Putamen (tissue), 1 donor: Measurements from ENCODE around the gene METTL1.
"Not testable (repeated sequence)": the region's sequence is repeated elsewhere in the genome, so short reads cannot be mapped to it uniquely, and the experiment has no call there.

Source experiments
- DNase-seq: peaks from one replicate; pipeline ENCODE4 v3.0.0-alpha.2; 2016; ENCODE audit warnings: low spot score

METTL1 gene

DNA sequence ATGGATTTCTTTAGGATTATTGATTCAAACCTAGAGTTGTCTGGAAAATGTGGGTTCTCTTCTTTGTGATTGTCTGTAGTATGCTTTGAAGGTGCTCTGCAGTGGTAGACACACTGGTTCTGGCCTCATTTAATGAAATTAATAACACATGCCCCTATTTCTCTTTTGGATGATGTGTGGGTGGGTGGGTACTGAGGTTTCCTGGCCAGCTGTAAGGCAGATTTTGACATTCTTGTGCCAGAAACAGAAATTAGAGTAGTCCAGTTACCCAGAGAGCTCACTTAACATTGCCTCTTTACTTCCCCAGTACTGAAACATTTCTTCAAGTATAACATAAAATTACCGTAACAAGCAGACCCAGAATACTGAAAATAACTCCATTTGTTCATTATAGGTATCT, 25.1 kb upstream of the METTL1 start:
- DNase-seq: no peak

DNA sequence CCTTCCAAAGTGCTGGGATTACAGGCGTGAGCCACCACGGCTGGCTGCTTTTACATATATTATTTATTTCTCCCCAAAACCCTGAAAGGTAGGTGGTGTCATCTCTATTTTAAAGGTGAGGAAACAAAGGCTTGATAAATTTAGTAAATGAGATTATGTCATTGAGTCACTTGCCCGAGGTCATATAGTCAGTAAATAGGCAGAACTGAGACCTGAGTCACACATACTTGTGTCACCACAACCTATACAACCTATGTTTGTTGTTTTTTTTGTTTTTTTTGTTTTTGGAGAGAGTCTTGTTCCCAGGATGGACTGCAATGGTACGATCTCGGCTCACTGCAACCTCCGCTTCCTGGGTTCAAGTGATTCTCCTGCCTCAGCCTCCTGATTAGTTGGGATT, 23.4 kb upstream of the METTL1 start:
- DNase-seq: no peak

DNA sequence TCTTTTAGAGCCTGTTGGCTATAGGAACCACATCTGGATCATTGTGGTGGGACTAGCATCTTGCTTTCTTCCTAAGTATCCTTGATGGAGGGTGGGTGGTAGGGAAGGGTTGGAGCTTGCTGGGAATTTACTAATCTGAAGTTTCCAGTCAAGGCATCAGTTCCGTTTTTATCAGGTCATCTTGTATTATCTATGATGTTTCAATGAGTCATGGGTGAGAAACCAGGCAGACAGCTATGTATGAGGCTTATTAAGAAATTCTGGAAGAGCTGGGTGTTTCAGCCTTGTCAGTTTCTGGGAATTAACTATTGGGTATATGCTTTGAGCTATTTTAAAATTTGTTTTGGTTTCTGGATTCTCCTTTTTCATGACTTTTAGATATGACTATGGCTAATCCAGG, 22.0 kb upstream of the METTL1 start:
- DNase-seq: no peak

DNA sequence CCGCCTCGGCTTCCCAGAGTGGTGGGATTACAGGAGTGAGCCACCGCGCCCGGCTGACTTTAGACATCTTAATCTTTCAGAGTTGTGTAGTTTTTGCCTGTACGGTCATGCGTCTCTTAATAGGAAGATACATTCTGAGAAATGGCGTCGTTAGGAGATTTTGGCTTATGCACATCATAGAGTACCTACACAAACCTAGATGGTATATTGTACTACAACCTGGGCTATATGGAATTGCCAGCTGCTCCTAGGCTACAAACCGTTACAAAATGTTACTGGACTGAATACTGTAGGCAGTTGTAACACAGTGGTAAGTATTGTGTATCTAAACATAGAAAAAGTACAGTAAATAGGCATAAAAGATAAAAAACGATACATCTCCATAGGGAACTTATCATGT, 12.0 kb upstream of the METTL1 start:
- no peak for DNase-seq

DNA sequence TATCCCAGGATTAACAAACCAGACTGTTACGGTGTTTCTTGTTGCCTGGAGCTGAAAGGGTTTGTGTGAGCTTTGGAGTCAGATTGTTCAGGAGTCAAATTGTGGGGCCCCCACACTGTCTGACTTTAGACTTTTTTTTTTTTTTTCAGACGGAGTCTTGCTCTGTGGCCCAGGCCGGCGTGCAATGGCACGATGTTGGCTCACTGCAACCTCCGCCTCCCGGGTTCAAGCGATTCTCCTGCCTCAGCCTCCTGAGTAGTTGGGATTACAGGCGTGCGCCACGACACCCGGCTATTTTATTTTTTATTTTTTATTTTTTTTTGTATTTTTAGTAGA, 11.5 kb upstream of the METTL1 start:
- no peak for DNase-seq

DNA sequence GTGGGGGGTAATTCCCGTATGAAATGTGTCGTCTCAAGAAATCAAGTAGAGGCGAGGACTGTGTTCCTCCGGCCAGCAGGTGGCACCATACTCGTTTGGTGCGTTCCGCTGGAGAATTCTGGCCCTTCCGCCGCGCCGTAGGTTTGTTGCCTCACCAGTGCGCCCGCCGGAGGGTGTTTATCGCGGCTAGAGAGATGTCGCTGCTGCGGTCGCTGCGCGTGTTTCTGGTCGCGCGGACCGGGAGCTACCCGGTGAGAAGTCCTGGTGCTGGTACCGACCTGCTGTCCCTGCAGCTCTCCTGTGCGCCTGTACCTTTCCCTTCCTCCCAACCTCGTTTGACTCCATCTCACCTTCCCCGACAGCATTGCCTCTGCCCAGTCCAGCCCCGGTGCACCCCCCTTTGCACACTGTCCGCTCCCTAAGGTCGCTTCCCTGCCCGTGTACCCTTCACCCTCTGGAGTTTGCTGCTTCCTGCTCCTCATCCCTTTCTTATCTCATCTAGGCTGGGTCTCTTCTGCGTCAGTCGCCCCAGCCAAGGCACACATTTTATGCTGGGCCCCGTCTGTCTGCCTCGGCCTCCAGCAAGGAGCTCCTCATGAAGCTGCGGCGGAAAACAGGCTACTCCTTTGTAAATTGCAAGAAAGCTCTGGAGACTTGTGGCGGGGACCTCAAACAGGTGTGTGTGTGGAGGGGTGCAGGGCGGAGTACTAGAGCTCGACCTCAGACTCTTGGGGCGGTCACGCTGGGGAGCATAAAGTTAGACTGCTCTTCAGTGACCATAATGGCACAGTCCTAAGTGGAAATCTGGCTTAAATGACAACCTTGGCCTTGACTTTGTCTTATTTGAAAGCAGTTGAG, 10.9 kb upstream of the METTL1 start, which contains the start of gene TSFM:
TSS of gene TSFM (plus strand) at position 180 of the 858 bp plus-strand sequence. CDS start at position 195, 15 bp downstream.
- DNase-seq: peak; percentile 93

DNA sequence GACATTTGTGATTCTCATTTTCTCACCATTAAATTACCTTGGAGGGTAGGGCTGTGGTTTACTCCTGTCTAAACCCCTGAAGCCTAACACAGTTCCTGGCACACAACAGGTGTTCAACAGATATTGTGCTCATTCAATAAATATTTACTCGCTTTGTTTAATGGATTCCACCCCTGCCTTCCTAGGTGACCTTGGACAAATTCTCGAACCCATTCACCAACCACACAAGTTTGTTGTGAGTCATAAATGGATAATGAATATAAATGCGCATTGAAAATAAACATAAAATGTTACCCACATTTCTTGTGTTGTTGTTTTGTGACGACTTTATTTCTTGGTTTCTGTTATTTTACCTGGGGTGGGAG, 10.3 kb upstream of the METTL1 start:
- DNase-seq: no peak

DNA sequence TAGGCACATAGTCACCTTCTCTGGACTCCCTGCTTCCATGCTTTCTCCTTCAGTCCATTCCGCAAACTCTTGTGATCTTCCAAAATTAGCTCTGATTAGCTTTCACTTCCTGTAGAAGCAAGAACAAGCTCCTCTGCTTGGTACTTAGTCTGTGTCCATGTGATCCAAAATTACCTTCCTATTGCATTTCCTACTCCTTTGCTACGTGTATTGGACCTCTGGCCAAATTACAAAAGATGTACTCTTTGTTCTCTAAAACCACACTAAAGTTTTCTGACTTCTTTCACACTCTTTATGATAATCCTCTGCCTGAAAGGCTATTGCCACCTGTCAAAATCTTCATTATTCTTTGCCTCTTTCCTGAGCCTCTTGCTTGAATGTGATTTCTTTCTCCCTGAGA, 9.9 kb upstream of the METTL1 start:
- DNase-seq: no peak

DNA sequence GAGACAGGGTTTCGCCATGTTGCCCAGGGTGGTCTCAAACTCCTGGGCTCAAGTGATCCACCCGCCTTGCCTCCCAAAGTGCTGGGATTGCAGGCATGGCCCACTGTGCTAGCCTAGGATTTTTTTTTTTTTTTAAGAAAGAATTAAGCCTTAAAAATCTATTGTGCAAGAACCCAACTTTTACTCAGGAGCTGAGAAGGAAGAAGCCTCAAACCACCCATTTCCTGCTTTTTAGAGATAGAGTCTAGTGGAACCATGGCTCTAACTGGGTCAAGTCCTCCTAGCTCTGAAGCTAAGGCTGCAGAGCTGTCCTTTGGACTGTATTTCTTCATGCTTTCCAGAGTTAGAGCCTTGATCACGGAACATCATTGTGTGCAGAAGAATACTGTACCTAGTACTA, 9.3 kb upstream of the METTL1 start:
- DNase-seq: no peak

DNA sequence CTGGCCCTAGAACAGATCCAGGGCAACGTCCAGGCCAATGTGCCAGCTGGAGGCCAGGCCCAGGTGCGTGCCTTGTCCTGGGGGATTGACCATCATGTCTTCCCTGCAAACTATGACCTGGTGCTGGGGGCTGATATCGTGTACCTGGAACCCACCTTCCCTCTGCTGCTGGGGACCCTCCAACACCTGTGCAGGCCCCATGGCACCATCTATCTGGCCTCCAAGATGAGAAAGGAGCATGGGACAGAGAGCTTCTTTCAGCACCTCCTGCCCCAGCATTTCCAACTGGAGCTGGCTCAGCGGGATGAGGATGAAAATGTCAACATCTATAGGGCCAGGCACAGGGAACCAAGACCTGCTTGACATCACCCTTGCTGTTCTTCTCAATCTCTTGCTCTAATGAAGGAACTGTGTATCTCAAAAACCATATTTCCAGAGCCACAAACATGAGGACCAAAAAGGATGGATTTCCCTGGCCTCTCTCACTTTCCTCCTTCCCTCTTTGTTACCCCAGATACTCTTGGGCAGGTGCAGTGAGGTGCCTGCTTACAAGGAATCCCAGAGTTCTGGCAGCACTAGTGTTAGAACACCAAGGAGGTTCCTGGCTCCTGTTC, 8.5 kb upstream of the METTL1 start:
- no peak for DNase-seq

DNA sequence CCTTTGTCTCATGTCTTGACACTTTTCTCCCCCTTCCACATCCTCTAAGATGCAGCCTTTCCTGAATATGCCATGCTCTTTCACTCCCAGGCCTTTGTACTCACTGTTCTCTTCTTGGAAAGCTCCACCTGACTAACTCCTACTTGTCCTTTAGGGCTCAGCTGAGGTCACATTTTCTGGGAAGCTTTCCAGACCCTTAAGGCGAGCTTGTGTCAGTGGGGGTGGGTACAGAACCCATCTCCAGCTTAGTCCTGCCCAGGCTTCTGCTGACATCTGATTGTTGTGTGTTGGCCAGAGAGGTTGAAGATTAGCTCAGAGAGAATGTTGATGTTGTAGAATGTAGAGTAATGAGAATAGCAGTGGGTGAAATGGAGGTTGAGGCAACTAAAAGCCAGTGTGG, 7.8 kb upstream of the METTL1 start:
- DNase-seq: no peak

DNA sequence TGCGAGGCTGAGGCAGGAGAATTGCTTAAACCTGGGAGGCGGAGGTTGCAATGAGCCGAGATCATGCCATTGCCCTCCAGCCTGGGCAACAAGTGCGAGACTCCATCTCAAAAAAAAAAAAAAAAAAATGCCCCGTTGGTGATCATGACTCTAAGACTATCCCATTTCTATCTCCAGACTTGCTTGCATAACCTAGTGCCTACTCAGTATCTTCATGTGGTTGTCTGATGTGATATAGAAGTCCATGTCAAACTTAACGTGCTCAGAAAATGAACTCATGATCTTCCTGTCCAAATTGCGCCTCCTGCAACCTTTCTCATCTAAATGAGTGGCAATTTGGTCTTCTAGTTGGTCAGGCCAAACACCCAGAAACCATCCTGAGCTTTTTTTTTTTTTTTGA, 6.0 kb upstream of the METTL1 start:
- no peak for DNase-seq

DNA sequence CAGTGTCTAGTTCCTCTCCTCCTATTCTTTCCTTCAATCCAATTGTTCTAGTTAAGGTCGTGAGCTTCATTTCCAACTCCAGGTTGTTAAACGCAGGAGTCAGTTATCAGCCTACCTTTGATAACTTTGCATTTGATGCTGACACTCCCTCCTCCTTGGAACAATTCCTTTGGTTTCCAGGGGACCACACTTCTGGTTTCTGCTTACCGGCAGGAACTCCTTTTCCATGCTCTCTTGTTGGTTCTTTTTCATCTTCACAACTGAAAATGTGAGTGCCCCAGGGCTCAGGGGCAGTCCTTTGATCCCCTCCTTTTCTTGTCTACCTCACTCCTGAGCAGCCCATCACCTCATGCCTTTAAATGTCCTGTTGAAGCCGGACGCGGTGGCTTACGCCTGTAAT, 5.5 kb upstream of the METTL1 start:
- DNase-seq: no peak

DNA sequence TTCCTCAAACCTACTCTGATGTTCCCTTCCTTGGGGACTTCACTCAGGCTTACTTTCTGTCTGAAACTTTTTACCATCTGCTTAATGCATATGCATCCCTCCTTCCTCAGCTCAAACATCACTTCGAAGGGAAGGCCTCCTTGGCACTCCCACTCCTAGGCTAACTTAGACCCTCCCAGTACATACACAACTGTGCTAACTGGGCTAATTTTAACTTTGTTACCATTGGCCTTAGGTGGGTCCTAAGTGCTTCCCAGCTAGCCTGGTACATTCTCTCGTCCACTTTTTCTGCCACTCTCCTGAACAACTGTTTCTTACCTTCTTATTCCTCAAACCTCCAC, 4.3 kb upstream of the METTL1 start:
- DNase-seq: no peak

DNA sequence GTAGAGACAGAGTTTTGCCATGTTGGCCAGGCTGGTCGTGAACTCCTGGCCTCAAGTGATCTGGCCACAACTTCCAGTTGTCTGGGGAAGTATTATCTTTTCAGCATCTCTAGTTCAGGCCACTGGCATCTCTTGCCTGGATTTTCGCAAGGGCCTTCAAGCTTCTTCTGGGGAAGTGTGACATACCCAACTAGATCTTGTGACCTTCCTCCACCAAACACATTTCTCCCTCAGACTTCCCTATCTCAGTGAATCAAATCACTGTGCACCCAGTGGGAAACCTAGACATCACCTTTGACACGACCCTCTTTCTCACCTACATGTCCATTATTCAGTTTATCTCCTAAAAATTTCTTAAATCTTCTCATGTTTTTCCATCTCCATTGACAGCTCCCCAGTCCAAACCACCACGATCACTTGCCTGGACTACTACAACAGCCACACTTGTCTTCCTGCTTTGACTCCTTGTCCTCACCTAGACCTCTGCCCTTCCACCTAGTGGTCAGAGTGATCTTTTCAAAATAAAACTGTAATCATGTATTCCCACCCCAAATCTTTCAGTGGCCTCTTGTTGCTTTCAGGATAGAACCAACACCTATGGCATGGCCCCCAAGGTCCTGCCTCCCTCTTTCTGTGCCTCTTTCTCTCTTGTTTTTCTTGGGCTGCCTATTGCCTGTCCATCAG, 3.8 kb upstream of the METTL1 start:
- no peak for DNase-seq

DNA sequence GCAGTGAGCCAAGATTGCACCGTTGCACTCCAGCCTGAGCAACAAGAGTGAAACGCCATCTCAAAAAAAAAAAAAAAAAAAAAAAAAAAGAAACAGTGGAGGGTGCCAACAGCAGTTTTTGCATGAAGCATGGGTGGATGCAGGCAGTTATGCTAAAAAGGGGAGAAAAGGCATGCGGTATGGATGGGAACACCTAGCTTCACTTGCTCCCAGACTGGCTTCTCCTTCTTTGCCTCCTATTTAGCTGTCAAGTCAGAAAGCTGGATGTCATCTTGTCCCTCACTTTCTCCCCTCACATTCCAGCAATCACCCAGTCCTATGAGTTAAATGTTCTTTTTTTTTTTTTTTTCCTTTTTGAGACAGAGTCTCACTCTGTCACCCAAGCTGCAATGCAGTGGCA, 3.1 kb upstream of the METTL1 start:
- no peak for DNase-seq

DNA sequence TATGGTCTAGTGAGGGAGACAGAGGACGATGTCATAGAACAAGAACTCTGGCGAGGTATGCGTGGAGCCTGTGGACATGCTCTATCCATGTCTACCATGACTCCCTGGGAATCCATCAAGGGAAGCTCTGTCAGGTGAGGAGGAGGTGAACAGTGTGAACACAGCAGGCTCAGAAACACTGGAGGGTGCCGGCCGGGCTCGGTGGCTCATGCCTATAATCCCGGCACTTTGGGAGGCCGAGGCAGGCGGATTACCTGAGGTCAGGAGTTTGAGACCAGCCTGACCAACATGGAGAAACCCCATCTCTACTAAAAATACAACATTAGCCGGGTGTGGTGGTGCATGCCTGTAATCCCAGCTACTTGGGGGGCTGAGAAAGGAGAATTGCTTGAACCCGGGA, 2.7 kb upstream of the METTL1 start:
- not testable (repeated sequence) for DNase-seq

DNA sequence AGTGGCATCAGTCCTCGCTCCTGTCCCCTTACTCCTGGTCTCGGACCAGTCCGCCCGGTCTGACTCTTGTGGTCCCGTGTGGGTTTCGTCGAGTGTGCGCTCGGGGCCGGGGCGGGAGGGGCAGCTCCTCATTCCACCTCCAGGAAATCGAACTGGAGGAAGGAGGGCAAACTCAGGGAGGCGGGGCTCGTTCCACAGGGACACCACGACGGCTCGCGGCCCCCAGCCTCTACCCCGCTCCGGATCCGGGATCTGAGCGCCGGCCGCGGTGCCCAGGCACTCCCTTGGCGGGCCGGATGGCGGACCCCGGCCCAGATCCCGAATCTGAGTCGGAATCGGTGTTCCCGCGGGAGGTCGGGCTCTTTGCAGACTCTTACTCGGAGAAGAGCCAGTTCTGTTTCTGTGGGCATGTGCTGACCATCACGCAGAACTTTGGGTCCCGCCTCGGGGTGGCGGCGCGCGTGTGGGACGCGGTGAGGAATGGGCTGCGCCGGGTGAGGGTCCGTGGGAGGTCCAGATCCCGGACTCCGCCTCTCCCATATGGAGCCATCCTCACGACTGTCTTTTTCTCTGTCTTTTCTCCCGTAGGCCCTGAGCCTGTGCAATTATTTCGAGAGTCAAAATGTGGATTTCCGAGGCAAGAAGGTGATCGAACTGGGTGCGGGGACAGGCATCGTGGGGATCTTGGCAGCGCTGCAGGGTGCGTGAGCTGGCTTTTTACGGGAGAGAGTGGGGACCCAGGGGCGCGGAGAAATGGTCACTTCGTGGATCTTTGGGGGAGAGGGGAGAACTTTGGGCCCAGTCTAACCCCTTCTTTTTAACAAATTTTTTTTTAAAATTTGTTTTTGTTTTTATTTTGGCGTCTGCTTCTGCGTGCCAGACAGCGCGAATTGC, 771 bp upstream of the METTL1 start, which contains the start of gene EEF1AKMT3:
TSS of gene EEF1AKMT3 (plus strand) at position 186 of the 894 bp plus-strand sequence. CDS start at position 297, 111 bp downstream.
- no peak for DNase-seq

DNA sequence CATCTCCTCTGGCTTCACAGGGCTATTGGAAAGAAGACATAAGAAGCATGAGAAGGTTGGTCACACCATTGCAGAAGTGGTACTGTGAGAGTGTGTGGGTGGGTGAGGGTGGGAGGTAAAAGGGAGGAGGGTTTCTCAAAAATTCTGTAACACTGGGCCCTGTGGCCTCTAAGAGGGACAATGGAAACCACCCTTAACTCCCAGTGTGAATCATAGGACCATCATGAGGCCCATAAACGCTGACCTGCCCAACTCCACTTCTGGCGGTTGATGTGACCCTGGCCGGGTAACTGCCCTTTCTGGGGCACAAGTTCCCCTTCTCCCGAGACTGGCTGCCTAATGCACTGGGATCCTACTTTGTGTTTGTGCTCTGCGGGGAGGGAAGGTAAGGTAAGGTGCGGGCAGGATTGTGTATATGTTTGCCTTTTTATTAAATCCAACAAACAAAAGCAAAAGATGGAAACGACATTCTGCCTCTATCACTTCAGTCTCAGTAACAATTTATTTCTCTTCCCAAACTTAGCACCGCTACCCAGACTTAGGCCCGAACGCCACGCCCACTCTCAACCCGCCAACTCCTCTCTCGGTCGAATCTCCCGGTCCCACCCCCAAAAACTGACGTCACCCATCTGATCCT, 551 bp downstream of the METTL1 start:
- DNase-seq: peak; percentile 85

DNA sequence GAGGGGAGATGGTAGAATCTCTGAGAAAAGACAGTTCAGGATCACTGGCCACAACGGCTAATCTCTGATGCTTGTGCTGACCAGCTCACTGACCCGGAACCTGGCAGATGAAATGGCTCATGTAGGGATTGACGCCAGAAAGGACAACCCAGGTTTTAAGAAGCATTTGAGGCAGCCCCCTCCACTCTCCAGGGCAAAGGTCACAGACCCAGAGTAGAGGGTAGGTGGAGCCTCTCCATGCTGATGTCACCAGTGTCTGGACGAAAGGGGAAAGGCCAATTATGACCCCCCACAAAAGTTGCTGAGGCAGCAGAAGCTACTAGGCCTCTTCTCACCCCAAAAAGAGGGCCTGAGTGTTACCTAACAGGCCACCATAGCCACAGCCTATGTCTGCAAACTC, 1.2 kb downstream of the METTL1 start:
- DNase-seq: no peak

DNA sequence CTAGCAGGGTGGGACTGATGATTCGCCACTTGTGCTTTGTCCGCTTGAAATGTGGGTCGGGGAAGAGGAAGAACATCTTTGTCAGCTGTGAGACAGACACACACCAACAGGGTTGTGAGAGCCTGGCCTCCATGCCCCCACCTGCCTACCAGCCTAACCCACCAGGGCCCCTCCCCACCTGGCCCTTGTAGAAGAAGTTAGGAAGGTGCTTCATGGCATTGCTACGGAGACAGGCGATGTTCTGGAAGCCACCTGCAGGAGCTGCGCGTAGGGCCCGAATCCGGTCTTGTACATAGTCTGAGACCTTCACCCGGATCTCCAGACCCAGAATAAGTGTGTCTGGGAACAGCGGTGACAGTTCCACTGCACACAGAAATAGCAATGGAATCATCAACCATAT, 2.3 kb downstream of the METTL1 start:
- DNase-seq: no peak

DNA sequence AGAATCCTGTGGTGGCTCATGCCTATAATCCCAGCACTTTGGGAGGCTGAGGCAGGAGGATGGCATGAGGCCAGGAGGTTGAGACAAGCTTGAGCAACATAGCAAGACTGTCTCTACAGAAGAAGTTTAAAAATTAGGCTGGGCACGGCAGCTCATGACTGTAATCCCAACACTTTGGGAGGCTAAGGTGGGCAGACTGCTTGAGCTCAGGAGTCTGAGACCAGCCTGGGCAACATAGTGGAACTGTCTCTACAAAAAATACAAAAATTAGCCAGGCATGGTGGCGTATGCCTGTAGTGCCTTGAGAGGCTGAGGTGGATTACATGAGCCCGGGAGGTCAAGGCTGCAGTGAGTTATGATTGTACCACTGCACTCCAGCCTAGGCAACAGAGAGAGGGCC, 4.0 kb downstream of the METTL1 start:
- no peak for DNase-seq
